DMS53 (cell line): Measurements from ENCODE around the gene ADRA2C.

Experiments used
- DNase-seq: peaks from one replicate; lab custom pipeline; 2025; lab: John Stamatoyannopoulos, UW

ADRA2C gene

DNA sequence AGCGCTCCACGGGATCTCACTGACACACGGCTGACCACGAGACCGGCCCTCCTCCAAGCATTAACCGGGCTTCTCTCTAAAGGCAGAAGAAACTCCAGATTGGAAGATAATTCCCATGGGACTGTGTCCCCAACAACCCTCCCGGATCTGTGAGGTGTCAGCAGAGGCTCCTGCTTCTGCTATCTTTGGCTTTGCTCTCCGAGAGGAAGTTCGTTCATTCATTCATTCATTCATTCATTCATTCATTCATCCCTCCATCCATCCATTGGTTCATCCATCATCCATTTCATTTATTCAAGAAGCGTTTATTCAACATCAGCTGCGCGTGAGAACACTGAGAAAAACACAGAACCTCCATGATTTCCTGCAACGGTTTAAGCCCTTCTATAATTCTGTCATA is 11.5 kb downstream of the ADRA2C start:
- DNase-seq = no peak

DNA sequence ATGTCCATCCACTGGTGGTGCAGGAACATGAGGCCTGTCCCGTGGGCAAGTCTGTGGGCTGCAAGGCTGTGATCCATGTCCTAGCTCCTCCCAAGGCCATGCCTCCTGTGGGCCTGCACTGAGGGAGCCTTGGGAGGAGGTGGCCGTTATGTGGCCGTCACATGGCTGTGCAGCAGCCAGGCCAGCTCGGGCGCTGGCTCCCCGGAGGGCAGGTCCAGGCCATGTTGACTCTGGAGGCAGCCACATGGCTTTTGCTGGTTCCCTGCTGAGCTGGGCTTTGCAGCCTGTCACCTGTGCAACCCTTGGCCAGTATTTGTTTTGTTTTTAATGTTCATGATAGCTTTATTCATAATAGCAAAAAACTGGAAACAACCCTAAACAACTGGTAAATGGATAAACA is 13.3 kb downstream of the ADRA2C start:
- DNase-seq = no peak

DNA sequence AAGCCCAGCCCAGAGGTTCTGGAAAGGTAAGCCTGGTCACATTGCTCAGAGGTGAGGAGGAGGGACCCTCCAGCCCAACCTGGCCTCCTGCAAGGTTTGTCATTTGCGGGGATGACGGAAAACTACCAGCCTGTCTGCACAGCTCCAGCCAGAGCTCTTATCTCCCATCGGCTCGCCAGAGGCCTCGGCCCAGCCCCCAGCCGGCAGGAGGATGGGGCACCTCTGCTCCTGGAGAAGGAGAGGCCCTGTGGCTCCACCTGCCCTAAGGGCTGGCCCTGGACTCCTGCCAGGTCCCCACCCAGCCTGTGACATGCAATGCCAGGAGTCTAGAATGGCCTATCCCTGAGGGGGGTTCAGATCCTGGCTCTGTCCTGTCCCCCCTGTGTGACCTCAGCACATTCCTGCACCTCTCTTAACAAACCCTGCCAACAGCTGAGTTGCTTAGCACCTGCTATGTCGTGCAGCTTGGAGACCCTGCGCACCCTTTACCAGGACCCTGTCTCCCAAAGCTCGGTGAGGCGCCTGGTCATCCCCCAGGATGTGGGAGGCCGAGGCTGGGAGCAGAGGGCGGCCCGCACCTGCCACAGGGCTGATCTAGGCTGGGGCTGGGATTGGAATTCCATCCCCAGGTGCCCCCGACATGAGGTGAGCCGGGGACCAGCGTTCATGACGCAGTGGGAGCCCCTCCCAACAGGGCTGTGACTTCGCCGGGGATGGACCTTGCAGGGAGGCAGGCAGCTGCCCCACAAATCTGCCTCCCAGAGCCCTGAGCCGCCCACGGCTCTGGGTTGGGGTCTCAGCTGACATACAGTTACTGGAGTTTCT is 14.4 kb downstream of the ADRA2C start:
- peak; percentile 21 for DNase-seq

DNA sequence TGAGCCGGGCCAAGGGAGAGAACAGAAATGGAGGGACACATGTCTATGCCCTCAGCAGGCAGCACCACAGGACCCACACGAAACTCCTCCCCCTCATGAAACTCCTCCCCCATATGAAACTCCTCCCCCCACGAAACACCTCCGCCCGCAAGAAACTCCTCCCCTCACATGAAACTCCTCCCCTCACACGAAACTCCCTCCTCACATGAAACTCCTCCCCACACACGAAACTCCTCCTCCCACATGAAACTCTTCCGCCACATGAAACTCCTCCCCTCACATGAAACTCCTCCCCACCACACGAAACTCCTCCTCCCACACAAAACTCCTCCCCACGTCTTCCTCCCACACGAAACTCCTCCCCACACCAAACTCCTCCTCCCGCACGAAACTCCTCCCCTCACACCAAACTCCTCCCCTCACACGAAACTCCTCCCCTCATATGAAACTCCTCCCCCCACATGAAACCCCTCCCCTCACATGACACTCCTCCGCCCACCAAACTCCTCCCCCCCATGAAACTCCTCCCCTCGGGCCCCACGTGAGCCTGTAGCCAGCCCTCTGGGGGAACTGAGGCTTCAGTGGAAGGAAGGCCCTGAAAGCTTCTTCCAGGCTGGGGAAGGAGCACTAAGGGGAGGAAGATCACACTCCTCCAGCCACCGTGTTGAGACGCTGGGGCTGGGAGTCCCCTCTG is 15.2 kb downstream of the ADRA2C start:
- peak; percentile 52 for DNase-seq

DNA sequence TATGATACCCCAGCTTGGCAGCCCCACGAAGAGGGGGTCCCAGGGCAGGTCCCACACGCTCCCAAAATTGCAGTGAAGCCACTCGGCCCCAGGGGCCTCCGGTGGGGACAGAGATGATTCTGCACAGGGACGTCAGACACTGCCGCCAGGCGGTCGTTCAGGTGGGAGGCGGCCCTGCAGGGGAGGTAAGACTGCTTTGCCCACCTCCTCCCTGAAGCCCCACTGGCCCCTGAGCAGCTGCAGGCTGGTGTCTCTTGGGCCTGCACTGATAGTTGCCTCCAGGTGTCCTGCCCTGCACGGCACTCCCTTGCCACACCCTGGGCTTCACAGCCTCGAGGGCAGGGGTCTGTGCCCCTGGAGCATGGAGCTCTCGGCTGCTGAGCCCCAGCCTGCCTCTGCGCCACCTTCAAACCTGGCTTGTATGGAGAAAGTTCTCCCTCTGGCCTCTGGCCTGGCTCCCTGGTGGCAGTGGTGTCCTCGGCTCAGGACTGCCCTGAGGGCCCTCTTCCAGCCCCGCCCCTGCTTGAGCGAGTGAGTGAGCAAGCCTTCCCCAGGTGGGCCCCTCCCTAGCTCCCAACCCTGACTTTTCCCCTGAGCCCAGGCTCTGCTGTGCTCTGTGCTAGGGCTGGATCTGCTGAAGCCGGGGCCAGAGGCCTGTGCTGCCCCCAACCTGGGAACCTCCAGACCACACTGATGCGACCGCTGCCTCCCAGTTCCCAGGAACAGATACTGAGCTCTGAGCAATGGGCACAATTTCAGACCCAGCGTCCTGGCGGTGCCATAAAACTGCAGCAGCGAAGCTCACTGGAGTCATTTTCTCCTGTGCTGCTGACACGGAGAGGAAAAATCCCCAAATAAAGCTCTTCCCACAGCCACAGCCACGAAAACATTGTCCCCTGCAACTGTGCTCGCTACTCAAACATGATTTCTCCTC is 16.1 kb downstream of the ADRA2C start:
- no peak for DNase-seq

DNA sequence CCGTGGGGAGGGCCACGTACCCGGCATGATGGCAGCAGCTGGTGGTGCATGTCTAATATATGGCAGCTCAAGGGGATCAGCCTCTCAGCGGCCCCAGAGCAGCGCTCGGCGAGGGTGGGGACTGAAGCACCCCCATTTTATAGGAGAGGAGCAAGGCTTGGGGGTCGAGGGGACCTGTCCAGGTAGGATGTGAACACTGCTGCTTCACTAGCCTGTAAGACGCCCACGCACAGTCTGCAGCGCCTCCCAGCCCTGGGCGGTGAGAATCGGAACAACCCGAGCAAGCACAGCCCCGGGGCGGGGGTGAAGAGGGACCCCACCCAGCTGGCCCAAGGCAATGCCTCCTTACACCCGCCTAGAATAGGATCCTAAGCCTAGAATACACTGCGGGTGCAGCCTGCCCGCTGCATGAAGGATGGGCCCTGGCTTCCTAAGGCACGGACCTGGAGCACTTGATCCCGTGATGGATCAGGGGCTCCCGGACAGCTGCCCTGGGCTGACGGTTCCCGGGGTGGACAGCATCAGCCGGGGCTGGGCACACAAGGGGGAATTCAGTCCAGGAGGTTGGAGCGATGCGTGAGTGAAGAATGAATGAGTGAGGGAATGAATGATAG is 17.6 kb downstream of the ADRA2C start:
- no peak for DNase-seq

DNA sequence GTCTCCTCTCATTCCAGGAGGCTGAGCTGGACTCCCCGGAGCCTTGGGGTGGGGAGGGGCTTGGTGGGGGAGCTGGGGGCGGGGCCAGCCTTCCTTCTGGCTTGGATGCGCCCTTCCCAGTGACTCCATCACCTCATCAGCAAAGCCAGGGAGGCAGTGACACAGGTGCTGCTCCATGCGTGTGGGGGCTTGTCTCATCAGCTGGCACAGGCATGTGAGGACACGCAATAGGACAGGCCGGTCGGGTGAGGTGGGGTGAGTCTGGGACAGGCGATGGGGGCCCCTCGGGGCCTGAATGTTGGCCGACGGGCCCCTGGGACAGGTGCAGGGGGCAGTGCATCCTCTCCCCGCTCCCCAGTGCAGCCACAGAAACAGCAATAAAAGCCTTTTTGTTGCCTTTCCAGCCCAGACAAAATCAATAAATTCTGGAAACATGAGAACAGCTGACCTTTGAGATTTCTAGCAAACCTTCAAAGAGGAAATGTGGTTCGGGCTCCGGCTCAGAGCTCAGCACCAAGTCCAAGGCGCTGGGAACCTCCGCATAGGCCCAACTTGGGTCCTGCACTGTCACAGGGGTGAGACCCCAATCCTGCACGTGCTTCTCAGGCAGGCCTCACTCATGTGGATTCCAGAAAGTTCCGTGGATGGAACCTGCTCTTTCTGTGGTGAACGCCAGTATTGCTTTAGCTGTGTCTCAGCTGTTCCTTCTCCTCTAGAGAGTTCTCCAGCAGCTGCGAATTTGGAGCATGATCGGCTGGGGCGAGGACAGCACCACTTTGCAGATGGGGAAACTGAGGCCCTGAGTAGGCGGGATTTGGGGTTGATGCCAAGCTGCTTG is 18.5 kb downstream of the ADRA2C start:
- no peak for DNase-seq

DNA sequence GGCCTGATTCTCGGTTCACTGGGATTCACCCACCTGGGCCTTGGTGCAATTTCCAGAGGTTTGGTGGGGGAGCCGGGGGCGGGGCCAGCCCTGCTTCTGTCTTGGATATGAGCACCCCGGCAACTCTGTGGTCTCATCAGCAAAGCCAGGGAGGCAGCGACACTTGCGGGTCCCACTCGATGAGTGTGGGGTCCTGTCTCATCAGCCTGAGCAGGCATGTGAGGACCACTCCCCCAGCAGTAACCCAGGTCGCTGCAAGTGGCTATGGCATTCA is 19.0 kb downstream of the ADRA2C start:
- DNase-seq = no peak

DNA sequence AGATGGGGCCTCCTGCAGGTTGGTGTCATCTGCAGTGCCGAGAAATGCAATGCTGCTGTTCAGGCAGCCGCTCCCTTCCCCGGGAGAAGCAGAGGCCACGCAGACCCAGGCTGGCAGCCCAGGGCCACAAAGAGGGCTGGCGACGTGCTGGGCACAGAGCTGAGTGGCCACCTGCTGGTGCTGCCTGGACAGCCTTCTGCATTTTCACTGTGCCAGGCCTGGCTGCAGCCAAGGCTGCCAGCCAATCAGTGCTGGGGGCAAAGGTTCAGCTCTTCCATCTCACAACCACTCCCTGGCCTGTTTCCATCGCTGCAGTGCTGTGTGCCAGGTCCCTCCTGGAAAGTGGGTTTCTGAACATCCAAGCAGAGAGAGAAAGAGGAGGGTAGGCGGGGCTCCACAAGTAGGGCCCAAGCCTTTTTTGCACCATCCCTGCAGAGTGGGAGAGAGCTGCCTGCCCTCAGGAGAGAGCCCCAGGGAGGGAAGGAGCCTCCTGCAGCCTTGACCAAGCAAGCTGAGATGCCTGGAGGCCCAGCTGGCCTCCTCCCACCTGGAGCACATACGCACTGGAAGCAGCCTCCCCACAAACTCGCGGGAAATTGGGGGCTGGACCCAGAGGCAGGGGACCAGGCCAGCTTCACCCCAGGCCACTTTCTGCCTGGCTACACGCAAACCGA is 20.1 kb downstream of the ADRA2C start:
- DNase-seq = peak; percentile 23

DNA sequence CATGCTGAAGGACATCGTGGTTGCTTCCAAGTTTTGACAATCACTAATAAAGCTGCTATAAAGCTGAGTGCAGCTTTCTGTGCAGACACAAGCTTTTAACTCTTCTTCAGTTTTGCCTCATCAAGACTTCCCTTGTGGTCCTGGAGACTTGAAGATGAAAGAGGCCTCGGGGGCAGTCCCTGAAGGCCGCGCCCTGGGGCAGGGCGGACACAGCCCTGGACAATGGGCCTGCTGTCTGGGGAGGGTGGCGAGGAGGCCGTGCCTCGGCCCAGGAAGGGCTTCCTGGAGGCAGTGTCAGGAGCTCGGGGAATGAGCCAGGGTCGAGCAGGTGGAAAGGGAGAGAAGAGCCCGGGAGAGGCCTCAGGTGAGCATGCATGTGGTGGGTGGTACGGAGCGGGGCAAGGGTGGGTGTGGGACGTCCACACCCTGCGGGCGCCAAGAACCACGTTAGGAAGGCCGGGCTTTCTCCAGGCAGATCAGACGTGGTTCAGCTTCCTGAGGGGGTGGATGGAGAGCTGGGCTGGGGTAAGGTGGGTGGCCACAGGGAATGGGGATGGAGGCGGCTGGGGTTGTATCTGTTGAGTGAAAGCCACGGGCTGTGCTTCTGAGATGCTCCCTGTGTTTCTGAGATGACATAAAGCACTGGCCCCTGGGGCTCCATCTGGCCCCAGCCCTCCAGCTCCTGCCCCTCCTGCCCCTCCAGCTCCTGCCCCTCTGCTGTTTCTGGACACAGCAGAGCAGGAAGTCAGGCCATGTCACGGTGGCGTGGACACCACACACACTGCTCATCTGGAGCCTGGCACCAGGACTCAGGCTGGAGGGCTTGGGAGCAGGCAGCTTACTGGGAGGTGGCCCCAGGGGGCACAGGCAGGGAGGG is 21.5 kb downstream of the ADRA2C start:
- DNase-seq = no peak

DNA sequence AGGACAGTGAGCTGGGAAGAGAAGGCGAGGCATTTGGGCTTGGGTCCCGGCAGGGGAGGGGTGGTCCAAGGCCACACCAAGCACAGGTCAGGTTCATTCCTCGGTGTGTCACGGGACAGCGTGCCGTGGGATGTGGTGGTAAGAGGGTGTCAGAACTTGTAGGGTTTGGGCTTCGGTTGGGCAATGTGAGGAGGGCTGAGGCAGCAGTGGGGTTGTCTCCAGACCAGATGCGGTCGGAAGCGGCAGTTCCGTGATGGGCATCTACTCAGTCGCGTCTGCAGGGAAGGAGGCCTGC is 22.1 kb downstream of the ADRA2C start:
- no peak for DNase-seq

DNA sequence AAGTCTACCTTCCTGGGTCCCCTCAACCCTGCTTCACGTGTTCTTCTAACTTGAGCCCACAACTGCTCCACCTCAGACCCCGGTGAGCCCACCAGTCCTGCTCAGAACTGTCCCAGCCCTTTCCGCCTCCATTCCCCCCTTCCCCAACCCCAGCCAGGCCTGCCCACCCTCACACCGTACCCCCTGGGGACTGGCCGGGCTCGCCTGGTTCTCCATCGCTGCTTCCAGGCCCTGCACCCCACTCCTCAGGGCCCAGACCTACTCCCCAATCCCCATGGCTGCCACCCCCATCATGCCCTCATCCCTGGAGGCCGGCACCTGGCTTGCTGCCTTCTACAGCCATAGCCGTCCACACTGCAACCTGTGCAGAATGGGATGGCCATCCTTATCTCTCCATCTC is 23.4 kb downstream of the ADRA2C start:
- no peak for DNase-seq

DNA sequence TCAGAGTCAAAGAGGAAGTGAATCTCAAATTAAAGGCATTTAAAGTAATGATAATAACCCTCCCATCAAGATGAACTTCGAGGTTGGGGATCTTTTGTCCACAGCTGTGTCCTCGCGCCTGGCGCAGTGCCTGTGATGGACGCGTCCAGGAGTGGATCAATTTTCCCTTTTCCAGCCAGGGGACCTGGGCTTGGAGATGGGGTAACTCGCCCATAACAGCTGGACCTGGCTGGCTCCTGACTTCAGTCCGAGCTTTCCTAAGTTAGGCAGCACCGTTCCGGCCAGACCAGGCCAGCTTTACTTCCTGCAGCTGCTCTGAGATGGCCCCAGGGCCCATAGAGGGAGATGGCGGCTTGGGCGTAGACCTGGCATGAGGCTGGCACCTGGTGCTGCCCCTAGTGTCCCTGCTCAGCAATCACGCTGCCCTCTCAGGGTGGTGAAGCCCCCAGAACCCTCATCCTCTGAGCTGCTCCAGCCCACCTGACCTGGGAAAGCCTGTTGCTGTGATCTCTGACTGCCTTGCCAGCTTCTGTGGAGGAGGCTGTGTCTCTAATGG is 23.9 kb downstream of the ADRA2C start:
- no peak for DNase-seq

DNA sequence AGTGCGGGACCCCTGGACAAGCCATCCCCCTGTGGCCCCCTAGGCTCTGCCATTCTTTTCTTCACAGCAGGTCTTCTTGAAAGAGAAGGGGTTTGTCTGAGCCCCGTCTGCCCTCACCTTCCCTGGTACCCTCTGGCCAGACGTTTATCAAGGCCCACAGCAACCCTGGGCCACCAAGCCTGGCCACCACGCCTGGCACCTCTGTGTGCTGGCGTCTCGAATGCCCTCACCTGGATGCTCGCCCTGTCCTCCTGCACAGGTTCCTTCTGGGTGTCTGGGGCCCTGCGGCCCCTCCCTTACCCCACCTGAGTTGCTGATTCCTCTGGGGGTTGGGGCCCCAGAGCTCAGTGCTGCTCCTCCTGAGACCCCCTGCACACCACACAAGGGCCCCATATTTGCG is 25.1 kb downstream of the ADRA2C start:
- no peak for DNase-seq

DNA sequence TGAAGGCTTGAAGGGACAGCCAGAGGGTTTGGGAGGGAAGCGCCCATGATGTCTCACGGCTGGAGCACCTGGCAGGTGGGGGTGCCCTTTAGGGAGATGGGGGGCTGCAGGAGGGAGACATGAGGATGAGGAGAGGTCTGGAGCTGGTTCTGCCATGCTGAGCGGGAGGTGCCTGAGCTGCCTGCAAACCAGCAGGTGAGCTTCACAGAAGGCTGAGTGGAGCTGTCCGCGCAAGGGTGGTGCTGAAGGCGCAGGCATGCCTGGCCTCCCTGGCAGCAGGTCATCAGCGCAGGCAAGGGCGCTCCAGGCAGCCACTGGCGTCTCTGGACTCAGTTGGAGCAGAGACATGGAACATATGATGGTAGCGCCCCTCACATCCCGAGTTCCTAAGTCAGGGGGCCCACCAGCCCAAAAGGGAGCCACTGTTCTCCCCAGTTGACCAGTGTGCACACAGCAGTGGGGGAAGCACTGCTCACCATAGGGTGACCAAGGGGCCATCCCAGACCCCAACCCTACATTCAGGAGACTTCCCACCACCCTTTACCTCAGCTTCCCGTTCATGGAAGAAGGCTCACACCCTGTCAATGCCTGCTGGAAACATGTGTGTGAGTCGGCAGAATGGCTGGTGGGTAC is 25.8 kb downstream of the ADRA2C start:
- peak; percentile 37 for DNase-seq

DNA sequence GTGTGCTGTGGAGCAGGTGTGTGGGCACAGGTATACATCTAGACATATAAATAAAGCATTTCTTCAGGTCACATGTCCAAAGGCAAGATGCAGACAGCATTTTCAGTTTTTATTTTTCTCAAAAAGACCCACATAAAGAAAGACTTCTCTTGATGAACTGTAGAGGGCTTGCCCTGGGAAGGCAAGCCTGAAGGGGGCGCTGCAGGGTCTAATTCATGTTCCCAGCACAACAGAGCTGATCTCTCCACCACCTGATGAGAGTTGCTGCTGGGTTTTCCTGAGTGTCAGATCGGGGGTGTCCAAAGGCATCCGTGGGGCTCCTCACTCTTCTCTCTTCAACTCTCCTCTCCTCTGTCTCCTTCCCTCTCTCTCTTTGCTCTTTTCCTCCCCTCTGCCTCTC is 26.6 kb downstream of the ADRA2C start:
- peak; percentile 15 for DNase-seq

DNA sequence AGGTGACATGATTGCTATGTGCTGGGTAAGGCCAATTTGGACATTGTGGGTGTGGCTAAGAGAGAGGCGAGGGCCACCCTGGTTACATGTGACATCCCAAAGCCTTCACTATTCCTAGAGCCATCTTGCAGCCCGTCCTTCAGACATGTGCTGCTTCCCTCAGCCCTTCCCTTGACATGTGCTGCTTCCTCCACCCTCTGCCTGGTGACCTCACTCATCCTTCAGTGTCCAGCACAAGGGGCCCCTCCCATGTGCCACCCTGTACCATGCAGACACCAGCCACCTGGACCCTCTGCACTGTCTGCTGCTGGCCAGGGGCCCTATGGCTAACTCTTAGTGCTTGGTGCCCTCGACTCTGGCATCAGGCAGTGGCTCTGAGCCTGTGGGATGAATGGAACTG is 27.4 kb downstream of the ADRA2C start:
- DNase-seq = no peak

DNA sequence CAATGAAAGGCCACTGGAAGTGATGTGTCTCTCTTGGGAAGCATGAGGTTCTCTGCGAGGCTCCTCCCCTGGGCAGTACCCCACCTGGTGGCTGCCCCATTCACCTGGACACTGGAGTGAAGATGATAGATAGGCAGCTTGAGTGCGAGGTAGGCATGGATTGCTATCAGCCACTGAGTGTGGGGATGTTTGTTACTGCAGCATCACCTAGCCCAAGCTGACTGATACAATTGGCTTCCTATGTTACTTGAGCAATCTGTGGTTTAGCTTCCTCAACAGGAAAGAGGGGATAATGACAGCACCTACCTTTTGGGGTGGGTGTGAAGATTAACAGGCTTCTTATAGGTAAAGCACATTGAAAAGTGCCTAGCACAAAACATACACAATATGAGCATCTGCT is 30.8 kb downstream of the ADRA2C start:
- DNase-seq = no peak
